OCI-LY1 (cell line): ENCODE results near the gene KL.

ENCODE experiments used
- H2AFZ ChIP-seq: fragments of 200-600 bp; sonication (generic), shearing (Covaris generic); 2 replicates; pipeline ENCODE4 v1.6.0; 2014; ENCODE audit warnings: antibody characterized with exemption, mild to moderate bottlenecking, low read length
- H3F3A ChIP-seq: fragments of 200-600 bp; sonication (generic), shearing (Covaris generic); 2 replicates; pipeline ENCODE4 v1.6.0; 2014; ENCODE audit warnings: mild to moderate bottlenecking, antibody characterized with exemption, low read length, moderate library complexity; ENCODE audit not compliant: insufficient read depth
- H3K27ac ChIP-seq: fragments of 200-600 bp; sonication (generic); 2 replicates; pipeline ENCODE4 v1.5.1; 2014; ENCODE audit warnings: low read length, mixed run types, mild to moderate bottlenecking, low read depth; ENCODE audit not compliant: poor library complexity, severe bottlenecking
- H3K27me3 ChIP-seq: fragments of 200-600 bp; sonication (generic); 2 replicates; pipeline ENCODE4 v1.6.0; 2014; ENCODE audit warnings: antibody characterized with exemption, mild to moderate bottlenecking, low read length, moderate library complexity; ENCODE audit not compliant: insufficient read depth
- H3K36me3 ChIP-seq: fragments of 200-600 bp; sonication (generic); 2 replicates; pipeline ENCODE4 v1.6.1; 2014; ENCODE audit warnings: mild to moderate bottlenecking, antibody characterized with exemption, low read length, moderate library complexity, mixed read lengths; ENCODE audit not compliant: insufficient read depth
- H3K4me1 ChIP-seq: fragments of 200-600 bp; sonication (generic); 2 replicates; pipeline ENCODE4 v1.5.1; 2014; ENCODE audit warnings: mild to moderate bottlenecking, low read length, moderate library complexity; ENCODE audit not compliant: insufficient read depth, severe bottlenecking
- H3K4me2 ChIP-seq: fragments of 200-600 bp; sonication (generic), shearing (Covaris generic); 2 replicates; pipeline ENCODE4 v1.6.1; 2014; ENCODE audit warnings: low read length
- H3K4me3 ChIP-seq: fragments of 200-600 bp; sonication (generic); 2 replicates; pipeline ENCODE4 v1.5.1; 2014; ENCODE audit warnings: low read length, low read depth, mild to moderate bottlenecking, mixed read lengths; ENCODE audit not compliant: poor library complexity, severe bottlenecking
- H3K79me2 ChIP-seq: fragments of 200-600 bp; shearing (Covaris generic); 2 replicates; pipeline ENCODE4 v1.6.1; 2016; ENCODE audit warnings: mixed run types, low read length, mixed read lengths; ENCODE audit not compliant: insufficient read depth
- H3K9ac ChIP-seq: fragments of 200-600 bp; sonication (generic), shearing (Covaris generic); 2 replicates; pipeline ENCODE4 v1.6.1; 2014; ENCODE audit warnings: mild to moderate bottlenecking, low read length, mixed read lengths
- H3K9me2 ChIP-seq: fragments of 200-600 bp; sonication (generic), shearing (Covaris generic); 2 replicates; pipeline ENCODE4 v1.6.1; 2014; ENCODE audit warnings: low read depth, mild to moderate bottlenecking, low read length, mixed read lengths
- H3K9me3 ChIP-seq: fragments of 200-600 bp; shearing (Covaris generic); 2 replicates; pipeline ENCODE4 v1.6.1; 2014; ENCODE audit warnings: low read length, mixed read lengths
- H4K20me1 ChIP-seq: fragments of 200-600 bp; sonication (generic), shearing (Covaris generic); 2 replicates; pipeline ENCODE4 v1.6.0; 2016; ENCODE audit warnings: mild to moderate bottlenecking, low read length; ENCODE audit not compliant: insufficient read depth
- EZH2 ChIP-seq: fragments of 200-600 bp; sonication (generic), shearing (Covaris generic); IDR thresholded peaks from 2 replicates; pipeline ENCODE4 v1.8.0; 2017; ENCODE audit warnings: borderline replicate concordance, mixed run types, mild to moderate bottlenecking, antibody characterized with exemption, low read length, moderate library complexity, mixed read lengths
- TF ChIP-seq, protein P1 (sequence below): fragments of 200-600 bp; sonication (generic), shearing (Covaris generic); IDR thresholded peaks from 2 replicates; pipeline ENCODE4 v1.5.1; 2017; ENCODE audit warnings: mild to moderate bottlenecking, antibody characterized with exemption, low read length, moderate library complexity, mixed read lengths

Gene KL

GRCh38 chr13:33087091-33087490 lies 70.9 kb downstream of the KL start:
- TF ChIP-seq EZH2 = no peak
- TF ChIP-seq, protein P1, sequence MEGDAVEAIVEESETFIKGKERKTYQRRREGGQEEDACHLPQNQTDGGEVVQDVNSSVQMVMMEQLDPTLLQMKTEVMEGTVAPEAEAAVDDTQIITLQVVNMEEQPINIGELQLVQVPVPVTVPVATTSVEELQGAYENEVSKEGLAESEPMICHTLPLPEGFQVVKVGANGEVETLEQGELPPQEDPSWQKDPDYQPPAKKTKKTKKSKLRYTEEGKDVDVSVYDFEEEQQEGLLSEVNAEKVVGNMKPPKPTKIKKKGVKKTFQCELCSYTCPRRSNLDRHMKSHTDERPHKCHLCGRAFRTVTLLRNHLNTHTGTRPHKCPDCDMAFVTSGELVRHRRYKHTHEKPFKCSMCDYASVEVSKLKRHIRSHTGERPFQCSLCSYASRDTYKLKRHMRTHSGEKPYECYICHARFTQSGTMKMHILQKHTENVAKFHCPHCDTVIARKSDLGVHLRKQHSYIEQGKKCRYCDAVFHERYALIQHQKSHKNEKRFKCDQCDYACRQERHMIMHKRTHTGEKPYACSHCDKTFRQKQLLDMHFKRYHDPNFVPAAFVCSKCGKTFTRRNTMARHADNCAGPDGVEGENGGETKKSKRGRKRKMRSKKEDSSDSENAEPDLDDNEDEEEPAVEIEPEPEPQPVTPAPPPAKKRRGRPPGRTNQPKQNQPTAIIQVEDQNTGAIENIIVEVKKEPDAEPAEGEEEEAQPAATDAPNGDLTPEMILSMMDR = no peak
- Histone ChIP-seq H3K4me1 (no peaks in the 10 kb centered on the region), H3K27me3 (no peaks in the 10 kb centered on the region), H3K79me2 (no peaks in the 10 kb centered on the region), H3K36me3 (no peaks in the 10 kb centered on the region), H3K9ac (no peak overlapping the region), H3K27ac (no peak overlapping the region), H2AFZ (no peak overlapping the region), H3K9me3 (no peaks in the 10 kb centered on the region), H3K9me2 (no peaks in the 10 kb centered on the region), H4K20me1 (no peaks in the 10 kb centered on the region), H3K4me2 (no peak overlapping the region), H3K4me3 (no peak overlapping the region), H3F3A (no peaks in the 10 kb centered on the region)

GRCh38 chr13:33087790-33088189 lies 71.6 kb downstream of the KL start:
- Histone ChIP-seq H3K79me2 (no peaks in the 10 kb centered on the region), H3K9me3 (no peaks in the 10 kb centered on the region), H3K36me3 (no peaks in the 10 kb centered on the region), H2AFZ (no peak overlapping the region), H3K27me3 (no peaks in the 10 kb centered on the region), H3F3A (no peaks in the 10 kb centered on the region), H4K20me1 (no peaks in the 10 kb centered on the region), H3K4me2 (no peak overlapping the region), H3K9me2 (no peaks in the 10 kb centered on the region), H3K4me3 (no peak overlapping the region), H3K4me1 (no peaks in the 10 kb centered on the region), H3K9ac (no peak overlapping the region), H3K27ac (no peak overlapping the region)
- TF ChIP-seq, protein P1 = no peak
- TF ChIP-seq EZH2 = no peak

GRCh38 chr13:33089311-33089710 lies 73.1 kb downstream of the KL start:
- Histone ChIP-seq H3K27ac (no peak overlapping the region), H3F3A (no peaks in the 10 kb centered on the region), H3K9me3 (no peaks in the 10 kb centered on the region), H3K4me3 (no peak overlapping the region), H3K9ac (no peak overlapping the region), H3K9me2 (no peaks in the 10 kb centered on the region), H4K20me1 (no peaks in the 10 kb centered on the region), H2AFZ (no peak overlapping the region), H3K4me2 (no peak overlapping the region), H3K36me3 (no peaks in the 10 kb centered on the region), H3K27me3 (no peaks in the 10 kb centered on the region), H3K4me1 (no peaks in the 10 kb centered on the region), H3K79me2 (no peaks in the 10 kb centered on the region)
- TF ChIP-seq, protein P1 = no peak
